Activated T-cell treated with anti-CD3 and anti-CD28 coated beads for 4 hours (primary cell): ENCODE results near the gene WDR36.
A peak's percentile ranks its signal among the peaks of the same experiment; 100 is the strongest.
"Not testable (repeated sequence)": the region's sequence is repeated elsewhere in the genome, so short reads cannot be mapped to it uniquely, and the experiment has no call there.

Source experiments
- DNase-seq: peaks from one replicate; pipeline ENCODE4 v3.0.0-alpha.2; 2020

Gene WDR36

GRCh38 chr5:111141471-111141870 lies 49.3 kb downstream of the WDR36 start:
- DNase-seq, result not testable (repeated sequence)

GRCh38 chr5:111142932-111143331 lies 50.8 kb downstream of the WDR36 start:
- no peak for DNase-seq

- no peak for DNase-seq
These were observed 51.8 kb downstream of the WDR36 start for GRCh38 chr5:111143910-111144309.

- no peak for DNase-seq
These were observed 52.3 kb downstream of the WDR36 start for GRCh38 chr5:111144352-111144930.

- DNase-seq, result no peak
These were observed 53.9 kb downstream of the WDR36 start for GRCh38 chr5:111146053-111146452.

- DNase-seq, result no peak
These were observed 55.4 kb downstream of the WDR36 start for GRCh38 chr5:111147502-111147901.

GRCh38 chr5:111151998-111152397 lies 59.9 kb downstream of the WDR36 start:
- DNase-seq, result no peak

- no peak for DNase-seq
These were observed 61.3 kb downstream of the WDR36 start for GRCh38 chr5:111153483-111153882.

GRCh38 chr5:111153945-111154344 lies 61.8 kb downstream of the WDR36 start:
- DNase-seq, result no peak

GRCh38 chr5:111158105-111158744 lies 66.1 kb downstream of the WDR36 start:
- DNase-seq, result peak; percentile 89

- no peak for DNase-seq
These were observed 67.7 kb downstream of the WDR36 start for GRCh38 chr5:111159845-111160244.

GRCh38 chr5:111163000-111163399 lies 70.9 kb downstream of the WDR36 start:
- no peak for DNase-seq

GRCh38 chr5:111165058-111165457 lies 72.9 kb downstream of the WDR36 start:
- DNase-seq, result no peak

- no peak for DNase-seq
These were observed 75.4 kb downstream of the WDR36 start for GRCh38 chr5:111167551-111167950.

GRCh38 chr5:111168608-111169007 lies 76.5 kb downstream of the WDR36 start:
- DNase-seq, result no peak

- no peak for DNase-seq
These were observed 77.1 kb downstream of the WDR36 start for GRCh38 chr5:111169269-111169668.

- DNase-seq, result no peak
These were observed 78.1 kb downstream of the WDR36 start for GRCh38 chr5:111170279-111170678.

- DNase-seq, result no peak
These were observed 80.4 kb downstream of the WDR36 start for GRCh38 chr5:111172504-111172903.

- no peak for DNase-seq
These were observed 81.3 kb downstream of the WDR36 start for GRCh38 chr5:111173476-111173875.
